HL-60/S4 treated with phorbol 12-myristate 13-acetate at 8.2 ng/mL for 4 days and 3 days (cell line): ENCODE measurements around the gene NRAS.

Experiments
- in situ Hi-C: fragments of 300-500 bp; cut with MboI; formaldehyde crosslinking; loops from 2 replicates; pipeline ENCODE4 v1.15.0; 2022; ENCODE audit warnings: low sequenced_read_pairs

NRAS gene

GRCh38 chr1:114688526-114688925 lies 28.0 kb downstream of the NRAS start:
- in situ Hi-C loops = no loop called here

- in situ Hi-C loops = no loop called here
Measured at GRCh38 chr1:114685851-114686250, 30.7 kb downstream of the NRAS start.

- in situ Hi-C loops = no loop called here
Measured at GRCh38 chr1:114677691-114678090, 38.9 kb downstream of the NRAS start.

- in situ Hi-C loops = no loop called here
Measured at GRCh38 chr1:114676115-114676514, 40.5 kb downstream of the NRAS start.

- in situ Hi-C loops = no loop called here
Measured at GRCh38 chr1:114671939-114672275, 44.7 kb downstream of the NRAS start.

GRCh38 chr1:114671011-114671938 lies 45.3 kb downstream of the NRAS start:
- in situ Hi-C loops = no loop called here

- in situ Hi-C loops = no loop called here
Measured at GRCh38 chr1:114670083-114671010, 46.2 kb downstream of the NRAS start.

GRCh38 chr1:114669562-114670082 lies 46.9 kb downstream of the NRAS start, which contains the start of gene DENND2C:
DENND2C (minus strand) TSS chr1:114670049; CDS start chr1:114625984, 44,065 bp downstream.
- in situ Hi-C loops = no loop called here

GRCh38 chr1:114668784-114669561 lies 47.6 kb downstream of the NRAS start:
- in situ Hi-C loops = no loop called here

- in situ Hi-C loops = no loop called here
Measured at GRCh38 chr1:114668373-114668772, 48.2 kb downstream of the NRAS start.

GRCh38 chr1:114666954-114667353 lies 49.6 kb downstream of the NRAS start:
- in situ Hi-C loops = no loop called here

GRCh38 chr1:114660238-114660637 lies 56.3 kb downstream of the NRAS start:
- in situ Hi-C loops = no loop called here
